ENCODE data around the gene BRAF.

DNA sequence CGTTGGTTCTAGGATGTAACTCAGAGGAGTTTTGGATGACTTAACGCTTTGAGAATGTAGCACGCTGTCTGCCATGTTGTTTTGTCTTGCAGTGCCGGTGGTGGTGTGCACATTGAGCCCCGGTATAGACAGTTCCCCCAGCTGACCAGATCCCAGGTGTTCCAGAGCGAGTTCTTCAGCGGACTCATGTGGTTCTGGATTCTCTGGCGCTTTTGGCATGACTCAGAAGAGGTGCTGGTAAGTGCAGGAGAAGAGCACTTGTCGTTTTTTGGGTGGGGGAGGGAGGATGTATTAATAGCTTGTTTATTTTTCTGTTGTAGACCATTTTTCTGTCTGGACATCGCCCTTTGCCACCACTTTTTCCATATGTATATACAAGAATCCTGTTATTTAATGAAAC is 222.0 kb downstream of the BRAF start:
- TF ChIP-seq POLR2A (IDR thresholded peaks at IDR 0.05) (no peak), CTCF (IDR thresholded peaks at IDR 0.05) (no peak)

All from lower leg skin (tissue), 3 donors.